Gastroesophageal sphincter (tissue), 4 donors: ENCODE results near the gene SLC6A1. TPM values are rescaled to one million over a fixed set of nuclear protein-coding genes. Genes with fewer than 3 reads are reported as not detected.

ENCODE experiments used
- ATAC-seq: fragments of 150-250 bp; one replicate; pipeline ENCODE4 v1.9.1; 2016; ENCODE audit warnings: mild to moderate bottlenecking, moderate library complexity
- H3K27ac ChIP-seq, 4 donors: fragments of 200-600 bp; sonication (generic) in 3 of 4; 1 replicate in 3 of 4; 2 replicates in 1 of 4; pipeline ENCODE4 v1.5.1; 2016 to 2019
- H3K27me3 ChIP-seq: fragments of 200-600 bp; sonication (generic); one replicate; pipeline ENCODE4 v1.5.1; 2019
- H3K36me3 ChIP-seq, 2 donors: fragments of 200-600 bp; sonication (generic); one replicate each; pipeline ENCODE4 v1.5.1; 2019; ENCODE audit warnings: control low read depth in 1 of 2
- H3K4me1 ChIP-seq, 3 donors: fragments of 200-600 bp; sonication (generic); 1 replicate in 2 of 3; 2 replicates in 1 of 3; pipeline ENCODE4 v1.5.1; 2016 to 2019; ENCODE audit warnings: control low read depth in 2 of 3
- H3K4me3 ChIP-seq, 2 donors: fragments of 200-600 bp; sonication (generic); one replicate each; pipeline ENCODE4 v1.5.1; 2019; ENCODE audit warnings: mild to moderate bottlenecking in 1 of 2, moderate library complexity in 1 of 2
- H3K9me3 ChIP-seq, 3 donors: fragments of 200-600 bp; sonication (generic); one replicate each; pipeline ENCODE4 v1.5.1; 2017 to 2019; ENCODE audit warnings: control low read depth in 2 of 3
- EP300 ChIP-seq: sonication (generic); formaldehyde crosslinking; IDR thresholded peaks from one replicate; pipeline ENCODE4 v1.6.1; 2017; ENCODE audit warnings: antibody characterized with exemption, mild to moderate bottlenecking
- POLR2A ChIP-seq, 2 donors: fragments of 450-650 bp; IDR thresholded peaks; one replicate each; pipeline ENCODE4 v1.6.1; 2017; ENCODE audit warnings: antibody characterized with exemption in 2 of 2, mild to moderate bottlenecking in 2 of 2, moderate library complexity in 1 of 2
- POLR2AphosphoS5 ChIP-seq: sonication (generic); formaldehyde crosslinking; IDR thresholded peaks from one replicate; pipeline ENCODE4 v1.6.1; 2017; ENCODE audit warnings: antibody characterized with exemption
- WGBS, 2 donors: methylation state at CpG; one replicate each; pipeline ENCODE4 v1.1.5; 2018; ENCODE audit warnings: low coverage in 1 of 2; 5-methylcytosine and 5-hydroxymethylcytosine counted together
- total RNA-seq, 4 donors: library from RNA; depleted of rRNA; stranded (reverse); fragments of >200 nt; gene quantifications; one replicate each; pipeline ENCODE4 v1.1.0, GENCODE V29; 2016
- TF ChIP-seq, protein P1 (sequence below), 4 experiments: fragments of 200-600 bp in 2 of 4; fragments of 450-650 bp in 2 of 4; sonication (generic) in 1 of 4; IDR thresholded peaks; one replicate each; pipeline ENCODE4 v1.5.1; 2017 to 2019; ENCODE audit warnings: antibody characterized with exemption in 4 of 4, mild to moderate bottlenecking in 2 of 4, moderate library complexity in 2 of 4

The SLC6A1 gene
- total RNA-seq, 4 donors from 2014 or later: 0.62 to 2.5 (median 0.67) TPM; not detected in 1

DNA sequence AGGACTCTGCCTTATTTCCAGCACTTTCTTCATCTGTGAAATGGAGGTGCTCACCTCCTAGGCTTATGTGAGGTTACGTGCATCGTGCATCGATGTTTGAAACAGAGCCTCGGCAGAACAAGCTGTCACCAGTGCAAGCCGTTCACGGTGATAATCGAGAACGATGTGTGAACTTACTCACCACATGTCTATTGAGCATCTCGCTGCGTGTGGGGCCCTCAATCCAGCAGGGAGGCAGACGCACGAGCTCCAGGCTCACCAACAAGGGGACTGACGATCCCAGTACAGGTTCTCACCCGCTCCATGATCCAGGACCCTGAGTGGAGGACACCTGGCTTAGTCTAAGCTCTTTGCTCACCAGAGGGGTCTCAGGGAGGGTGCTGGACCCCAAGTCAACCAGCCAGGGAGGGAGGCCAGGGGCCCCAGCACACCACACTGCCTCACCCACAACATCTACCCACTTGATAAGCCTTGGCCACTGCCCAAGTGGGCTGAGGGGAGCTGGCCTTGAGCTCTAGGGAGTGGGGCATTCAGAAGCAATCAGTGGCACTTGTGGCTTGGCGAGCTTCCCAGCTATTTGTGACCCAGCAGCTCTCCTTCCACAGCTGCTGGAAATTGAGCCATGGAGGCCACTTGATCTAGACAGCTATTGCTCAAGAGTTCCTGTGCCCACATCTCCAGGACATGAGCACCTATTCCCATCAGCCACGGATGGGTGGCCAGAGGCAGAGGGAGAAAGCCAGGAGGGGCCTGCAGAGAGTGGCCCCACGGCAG lies 34.4 kb upstream of the SLC6A1 start:
- WGBS, 2 donors: 64% methylated on average over 9 of the region's 17 CpGs; no CpG with 5 or more reads in 1 of the 2 donors
- H3K27me3 ChIP-seq: peaks cover 33% of the 10 kb centered on the region
- H3K9me3 ChIP-seq: no peaks in the 10 kb centered on the region
- H3K27ac ChIP-seq: no peak overlapping the region
- H3K4me3 ChIP-seq: no peak overlapping the region
- TF ChIP-seq EP300 (no peak), POLR2A (IDR thresholded peaks at IDR 0.05) (no peak), POLR2AphosphoS5 (no peak)
- TF ChIP-seq, protein P1, sequence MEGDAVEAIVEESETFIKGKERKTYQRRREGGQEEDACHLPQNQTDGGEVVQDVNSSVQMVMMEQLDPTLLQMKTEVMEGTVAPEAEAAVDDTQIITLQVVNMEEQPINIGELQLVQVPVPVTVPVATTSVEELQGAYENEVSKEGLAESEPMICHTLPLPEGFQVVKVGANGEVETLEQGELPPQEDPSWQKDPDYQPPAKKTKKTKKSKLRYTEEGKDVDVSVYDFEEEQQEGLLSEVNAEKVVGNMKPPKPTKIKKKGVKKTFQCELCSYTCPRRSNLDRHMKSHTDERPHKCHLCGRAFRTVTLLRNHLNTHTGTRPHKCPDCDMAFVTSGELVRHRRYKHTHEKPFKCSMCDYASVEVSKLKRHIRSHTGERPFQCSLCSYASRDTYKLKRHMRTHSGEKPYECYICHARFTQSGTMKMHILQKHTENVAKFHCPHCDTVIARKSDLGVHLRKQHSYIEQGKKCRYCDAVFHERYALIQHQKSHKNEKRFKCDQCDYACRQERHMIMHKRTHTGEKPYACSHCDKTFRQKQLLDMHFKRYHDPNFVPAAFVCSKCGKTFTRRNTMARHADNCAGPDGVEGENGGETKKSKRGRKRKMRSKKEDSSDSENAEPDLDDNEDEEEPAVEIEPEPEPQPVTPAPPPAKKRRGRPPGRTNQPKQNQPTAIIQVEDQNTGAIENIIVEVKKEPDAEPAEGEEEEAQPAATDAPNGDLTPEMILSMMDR (IDR thresholded peaks at IDR 0.05): no peak
- no peaks in the 10 kb centered on the region for H3K36me3 ChIP-seq
- H3K4me1 ChIP-seq: peaks cover 0 to 19% (median 0%) of the 10 kb centered on the region in 3 donors
- no peak for ATAC-seq

DNA sequence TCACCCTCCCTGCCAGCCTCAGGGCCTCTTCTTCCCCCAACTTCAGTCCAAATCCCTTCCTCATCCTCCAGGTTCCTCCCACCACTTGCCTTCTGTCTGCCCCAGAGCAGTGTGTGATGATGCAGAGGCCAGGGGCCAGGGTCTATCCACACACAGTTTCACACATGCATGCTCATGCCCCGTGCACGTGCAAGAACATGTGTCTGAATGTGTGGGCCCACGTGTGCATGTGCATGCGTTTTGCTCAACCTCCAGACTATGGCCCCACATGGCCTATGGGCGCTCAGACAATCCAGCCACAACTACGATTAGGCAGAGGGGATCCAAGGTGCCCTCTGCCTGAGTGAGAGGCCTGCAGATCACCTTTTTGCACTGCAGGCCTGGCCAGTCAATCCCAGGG lies 32.3 kb upstream of the SLC6A1 start:
- peaks cover 45% of the 10 kb centered on the region for H3K27me3 ChIP-seq
- H3K36me3 ChIP-seq: no peaks in the 10 kb centered on the region
- peaks cover 0 to 19% (median 0%) of the 10 kb centered on the region in 3 donors for H3K4me1 ChIP-seq
- TF ChIP-seq, protein P1 (IDR thresholded peaks at IDR 0.05): no peak
- TF ChIP-seq POLR2AphosphoS5: no peak
- TF ChIP-seq POLR2A (IDR thresholded peaks at IDR 0.05): no peak
- TF ChIP-seq EP300: no peak
- no peaks in the 10 kb centered on the region for H3K9me3 ChIP-seq
- WGBS, 2 donors: 92% methylated on average over 2 of the region's 6 CpGs; no CpG with 5 or more reads in 1 of the 2 donors
- H3K4me3 ChIP-seq: no peak overlapping the region
- ATAC-seq: no peak
- no peak overlapping the region for H3K27ac ChIP-seq

DNA sequence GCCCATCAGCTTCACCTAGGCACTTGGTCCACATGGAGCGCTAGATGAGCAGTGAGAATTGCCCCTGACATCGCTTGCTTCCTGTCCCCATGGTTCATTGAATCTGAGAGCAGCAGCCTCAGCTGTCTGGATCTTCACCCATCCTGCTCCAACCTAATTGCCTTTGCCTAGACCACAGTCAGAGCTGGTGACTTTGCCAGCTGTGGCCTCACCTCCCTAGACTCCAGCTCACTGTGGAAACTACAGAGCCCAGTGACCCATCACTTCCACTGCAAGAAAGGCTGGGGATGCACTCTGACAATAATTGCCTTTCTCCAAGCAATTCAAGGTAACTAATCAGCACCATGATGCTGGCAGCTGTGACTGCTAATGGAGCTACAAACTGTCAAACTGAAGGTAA lies 30.6 kb upstream of the SLC6A1 start:
- Histone ChIP-seq H3K9me3 (no peaks in the 10 kb centered on the region), H3K4me3 (no peak overlapping the region), H3K27me3 (peaks cover 54% of the 10 kb centered on the region), H3K4me1 (peaks cover 0 to 6% (median 0%) of the 10 kb centered on the region in 3 donors), H3K36me3 (no peaks in the 10 kb centered on the region), H3K27ac (no peak overlapping the region)
- TF ChIP-seq POLR2AphosphoS5 (no peak), POLR2A (IDR thresholded peaks at IDR 0.05) (no peak), EP300 (no peak)
- TF ChIP-seq, protein P1 (IDR thresholded peaks at IDR 0.05): no peak
- ATAC-seq: no peak
- 81 to 100% methylated on average over 1 to 2 of the region's 2 CpGs for WGBS, 2 donors

DNA sequence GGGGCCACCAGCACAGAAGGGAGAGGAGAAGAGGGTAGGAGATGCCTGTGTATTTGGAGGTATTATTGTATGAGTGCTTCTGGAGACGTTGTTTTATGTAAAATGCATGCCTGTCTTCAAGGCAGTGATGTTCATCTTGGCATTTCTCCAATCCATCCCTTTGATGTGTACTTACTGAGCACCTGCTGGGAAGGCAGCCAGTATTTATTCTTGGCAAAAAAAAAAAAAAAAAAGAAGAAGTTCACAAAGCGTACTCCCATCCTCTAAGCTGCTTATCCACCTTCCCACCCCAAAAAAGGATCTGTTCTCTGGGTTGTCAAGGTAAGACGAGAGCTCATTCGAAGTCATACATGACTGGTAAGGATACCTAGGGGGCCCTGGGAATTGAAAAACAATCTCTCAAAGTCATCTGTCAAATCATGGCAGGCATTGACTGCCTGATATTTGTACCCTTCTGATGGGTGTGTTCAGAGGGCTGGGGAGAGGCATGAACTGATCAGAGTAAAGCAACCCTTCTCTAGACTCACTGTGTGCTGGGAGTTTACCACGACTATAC lies 30.0 kb upstream of the SLC6A1 start:
- ATAC-seq: no peak
- WGBS, 2 donors: 48 to 51% methylated on average over 5 of the region's 5 CpGs
- Histone ChIP-seq H3K4me3 (no peak overlapping the region), H3K9me3 (no peaks in the 10 kb centered on the region), H3K4me1 (no peaks in the 10 kb centered on the region), H3K27ac (no peak overlapping the region), H3K36me3 (no peaks in the 10 kb centered on the region), H3K27me3 (peaks cover 61% of the 10 kb centered on the region)
- TF ChIP-seq POLR2A (IDR thresholded peaks at IDR 0.05): no peak
- TF ChIP-seq POLR2AphosphoS5: no peak
- TF ChIP-seq, protein P1 (IDR thresholded peaks at IDR 0.05): no peak
- TF ChIP-seq EP300: no peak
